G401 (cell line): ENCODE results near the gene JPH3. TPM values are rescaled to one million over a fixed set of nuclear protein-coding genes. Genes with fewer than 3 reads are reported as not detected.

Experiments used
- DNase-seq: peaks from one replicate; pipeline ENCODE4 v3.0.0-alpha.2; 2015; ENCODE audit warnings: low spot score
- in situ Hi-C: cut with HindIII; loops from 2 replicates; pipeline ENCODE4 v1.10.0; 2016; ENCODE audit warnings: low sequenced_read_pairs, mixed read lengths
- total RNA-seq: library from RNA; depleted of rRNA; stranded (reverse); fragments of >200 nt; shearing (Covaris generic); gene quantifications from 2 replicates; pipeline ENCODE4 v1.2.3, GENCODE V29; 2014

Gene JPH3
- total RNA-seq, 1 experiment from 2014 or later: 22.1 TPM

- in situ Hi-C loops: no loop called here
- no peak for DNase-seq
Observed at GRCh38 chr16:87641721-87642120, 39.4 kb downstream of the JPH3 start.

GRCh38 chr16:87642491-87642890 is 40.2 kb downstream of the JPH3 start:
- in situ Hi-C loops: no loop called here
- DNase-seq: no peak

GRCh38 chr16:87644186-87644585 is 41.9 kb downstream of the JPH3 start:
- DNase-seq: no peak
- in situ Hi-C loops: no loop called here

GRCh38 chr16:87644596-87644995 is 42.3 kb downstream of the JPH3 start:
- in situ Hi-C loops: no loop called here
- no peak for DNase-seq

- no peak for DNase-seq
- in situ Hi-C loops: no loop called here
Observed at GRCh38 chr16:87645802-87646201, 43.5 kb downstream of the JPH3 start.

- in situ Hi-C loops: no loop called here
- DNase-seq: no peak
Observed at GRCh38 chr16:87647431-87648185, 45.3 kb downstream of the JPH3 start.

- peak; percentile 68 for DNase-seq
- in situ Hi-C loops: no loop called here
Observed at GRCh38 chr16:87648236-87648635, 45.9 kb downstream of the JPH3 start.

GRCh38 chr16:87648698-87649487 is 46.6 kb downstream of the JPH3 start:
- in situ Hi-C loops: no loop called here
- DNase-seq: no peak

- in situ Hi-C loops: no loop called here
- DNase-seq: no peak
Observed at GRCh38 chr16:87652386-87652785, 50.1 kb downstream of the JPH3 start.

GRCh38 chr16:87652799-87653198 is 50.5 kb downstream of the JPH3 start:
- no peak for DNase-seq
- in situ Hi-C loops: no loop called here

- in situ Hi-C loops: no loop called here
- DNase-seq: no peak
Observed at GRCh38 chr16:87653234-87653633, 50.9 kb downstream of the JPH3 start.

GRCh38 chr16:87654826-87655225 is 52.5 kb downstream of the JPH3 start:
- DNase-seq: no peak
- in situ Hi-C loops: no loop called here

GRCh38 chr16:87656328-87656727 is 54.0 kb downstream of the JPH3 start:
- in situ Hi-C loops: no loop called here
- DNase-seq: no peak

GRCh38 chr16:87657621-87658192 is 55.4 kb downstream of the JPH3 start:
- DNase-seq: no peak
- in situ Hi-C loops: no loop called here

- in situ Hi-C loops: no loop called here
- no peak for DNase-seq
Observed at GRCh38 chr16:87658564-87659225, 56.4 kb downstream of the JPH3 start.

- no peak for DNase-seq
- in situ Hi-C loops: no loop called here
Observed at GRCh38 chr16:87661561-87661960, 59.3 kb downstream of the JPH3 start.

- in situ Hi-C loops: no loop called here
- no peak for DNase-seq
Observed at GRCh38 chr16:87662254-87663204, 60.2 kb downstream of the JPH3 start.

GRCh38 chr16:87664792-87665191 is 62.5 kb downstream of the JPH3 start:
- peak; percentile 50 for DNase-seq
- in situ Hi-C loops: no loop called here

GRCh38 chr16:87665193-87665592 is 62.9 kb downstream of the JPH3 start:
- DNase-seq: no peak
- in situ Hi-C loops: no loop called here
